Muscle of leg (tissue), 11 donors: ENCODE data around the gene CERK. TPM values are rescaled to one million over a fixed set of nuclear protein-coding genes. Genes with fewer than 3 reads are reported as not detected.

ENCODE experiments used
- DNase-seq: peaks from one replicate; pipeline ENCODE4 v3.0.0; 2013
- H3K27ac ChIP-seq: one replicate; pipeline ENCODE4 v1.5.1; 2013; ENCODE audit warnings: mild to moderate bottlenecking, low read length, control low read depth
- H3K27me3 ChIP-seq: one replicate; pipeline ENCODE4 v1.6.1; 2013; ENCODE audit warnings: low read length; ENCODE audit not compliant: control insufficient read depth, insufficient read depth
- H3K36me3 ChIP-seq: one replicate; pipeline ENCODE4 v1.6.1; 2013; ENCODE audit warnings: low read length; ENCODE audit not compliant: control insufficient read depth, insufficient read depth
- H3K4me1 ChIP-seq: one replicate; pipeline ENCODE4 v1.6.1; 2013; ENCODE audit warnings: low read length; ENCODE audit not compliant: control insufficient read depth, insufficient read depth
- H3K4me3 ChIP-seq: one replicate; pipeline ENCODE4 v1.5.1; 2013; ENCODE audit warnings: low read length, control low read depth
- H3K9me3 ChIP-seq: replicated peaks from 2 replicates; pipeline ENCODE4 v1.6.1; 2013; ENCODE audit warnings: low read depth, low read length; ENCODE audit not compliant: control insufficient read depth
- WGBS: methylation state at CpG from one replicate; pipeline ENCODE4 v1.1.5; 2013; ENCODE audit warnings: missing lambda C conversion rate; ENCODE audit not compliant: insufficient coverage; 5-methylcytosine and 5-hydroxymethylcytosine counted together
- polyA plus RNA-seq, 8 donors: library from polyadenylated mRNA; unstranded; fragments of 120-200 nt; gene quantifications; one replicate each; pipeline versions ENCODE4 v1.2.1 to v1.2.3, GENCODE V29; 2013; ENCODE audit warnings: inconsistent platforms in 1 of 8, low replicate concordance in 1 of 8; ENCODE audit not compliant: insufficient read length in 8 of 8, insufficient read depth in 1 of 8
- total RNA-seq: library from RNA; stranded (reverse); fragments of 120-200 nt; gene quantifications from one replicate; pipeline ENCODE4 v1.2.4, GENCODE V29; 2013

Gene CERK
- total and polyA plus RNA-seq, 9 donors: 18.5 to 33.0 (median 25.4) TPM

- DNase-seq: no peak
- peaks cover 42% of the 10 kb centered on the region for H3K36me3 ChIP-seq
- no peaks in the 10 kb centered on the region for H3K9me3 ChIP-seq
Observed at GRCh38 chr22:46666577-46667244, 71.3 kb downstream of the CERK start.

GRCh38 chr22:46665751-46666280 lies 72.2 kb downstream of the CERK start:
- Histone ChIP-seq H3K4me3 (no peak overlapping the region), H3K27me3 (no peaks in the 10 kb centered on the region), H3K9me3 (no peaks in the 10 kb centered on the region), H3K4me1 (peaks cover 7% of the 10 kb centered on the region), H3K27ac (no peak overlapping the region), H3K36me3 (peaks cover 40% of the 10 kb centered on the region)
- WGBS: 89% methylated on average over 5 of the region's 18 CpGs
- DNase-seq: no peak

More at GRCh38 chr22:46666577-46667244, 71.3 kb downstream of the CERK start:
- no peak overlapping the region for H3K4me3 ChIP-seq
- no peaks in the 10 kb centered on the region for H3K27me3 ChIP-seq
- WGBS: 89% methylated on average over 12 of the region's 17 CpGs
- no peak overlapping the region for H3K27ac ChIP-seq
- H3K4me1 ChIP-seq: no peaks in the 10 kb centered on the region

GRCh38 chr22:46665151-46665695 lies 72.8 kb downstream of the CERK start:
- Histone ChIP-seq H3K4me1 (peaks cover 13% of the 10 kb centered on the region), H3K36me3 (peaks cover 40% of the 10 kb centered on the region), H3K27me3 (no peaks in the 10 kb centered on the region), H3K4me3 (no peak overlapping the region), H3K27ac (no peak overlapping the region), H3K9me3 (no peaks in the 10 kb centered on the region)
- no peak for DNase-seq
- WGBS: 92% methylated on average over 17 of the region's 21 CpGs

- Histone ChIP-seq H3K27ac (no peak overlapping the region), H3K27me3 (no peaks in the 10 kb centered on the region), H3K9me3 (no peaks in the 10 kb centered on the region), H3K4me1 (peaks cover 19% of the 10 kb centered on the region), H3K36me3 (peaks cover 40% of the 10 kb centered on the region), H3K4me3 (no peak overlapping the region)
- 88% methylated on average over 13 of the region's 13 CpGs for WGBS
- no peak for DNase-seq
Observed at GRCh38 chr22:46664301-46664855, 73.7 kb downstream of the CERK start.

GRCh38 chr22:46663436-46664100 lies 74.5 kb downstream of the CERK start:
- no peaks in the 10 kb centered on the region for H3K27me3 ChIP-seq
- peaks cover 33% of the 10 kb centered on the region for H3K36me3 ChIP-seq
- no peak for DNase-seq
- no peak overlapping the region for H3K4me3 ChIP-seq
- 88% methylated on average over 20 of the region's 28 CpGs for WGBS
- peaks cover 24% of the 10 kb centered on the region for H3K4me1 ChIP-seq
- no peak overlapping the region for H3K27ac ChIP-seq
- no peaks in the 10 kb centered on the region for H3K9me3 ChIP-seq

- peaks cover 24% of the 10 kb centered on the region for H3K4me1 ChIP-seq
- peaks cover 30% of the 10 kb centered on the region for H3K36me3 ChIP-seq
- no peak for DNase-seq
- H3K27ac ChIP-seq: no peak overlapping the region
- WGBS: 69% methylated on average over 26 of the region's 26 CpGs
- H3K4me3 ChIP-seq: no peak overlapping the region
- H3K9me3 ChIP-seq: no peaks in the 10 kb centered on the region
- H3K27me3 ChIP-seq: no peaks in the 10 kb centered on the region
Observed at GRCh38 chr22:46663001-46663400, 75.1 kb downstream of the CERK start.

GRCh38 chr22:46662226-46662625 lies 75.8 kb downstream of the CERK start:
- Histone ChIP-seq H3K36me3 (peaks cover 22% of the 10 kb centered on the region), H3K4me1 (peaks cover 24% of the 10 kb centered on the region), H3K27me3 (no peaks in the 10 kb centered on the region), H3K9me3 (no peaks in the 10 kb centered on the region), H3K27ac (no peak overlapping the region), H3K4me3 (no peak overlapping the region)
- WGBS: 80% methylated on average over 15 of the region's 15 CpGs
- DNase-seq: no peak

GRCh38 chr22:46661221-46661851 lies 76.7 kb downstream of the CERK start:
- Histone ChIP-seq H3K27me3 (no peaks in the 10 kb centered on the region), H3K27ac (no peak overlapping the region), H3K9me3 (no peaks in the 10 kb centered on the region), H3K36me3 (peaks cover 16% of the 10 kb centered on the region), H3K4me1 (peaks cover 24% of the 10 kb centered on the region), H3K4me3 (no peak overlapping the region)
- 85% methylated on average over 13 of the region's 22 CpGs for WGBS
- no peak for DNase-seq

- Histone ChIP-seq H3K4me3 (no peak overlapping the region), H3K9me3 (no peaks in the 10 kb centered on the region), H3K4me1 (peaks cover 24% of the 10 kb centered on the region), H3K27me3 (no peaks in the 10 kb centered on the region), H3K36me3 (peaks cover 16% of the 10 kb centered on the region), H3K27ac (no peak overlapping the region)
- no peak for DNase-seq
- WGBS: 44% methylated on average over 9 of the region's 11 CpGs
Observed at GRCh38 chr22:46660604-46661201, 77.3 kb downstream of the CERK start.
